ENCODE results near the gene GABARAPL2.
"Not testable (repeated sequence)": the region's sequence is repeated elsewhere in the genome, so short reads cannot be mapped to it uniquely, and the experiment has no call there.

The GABARAPL2 gene

GRCh38 chr16:75566040-75566757 is at the start of gene GABARAPL2:
GABARAPL2 (plus strand) TSS chr16:75566379; CDS start chr16:75566487, 108 bp downstream.
- peak; percentile 81 to 90 for DNase-seq (ENCODE audit: low read depth in 1 of 2, low spot score in 1 of 2)

DNA sequence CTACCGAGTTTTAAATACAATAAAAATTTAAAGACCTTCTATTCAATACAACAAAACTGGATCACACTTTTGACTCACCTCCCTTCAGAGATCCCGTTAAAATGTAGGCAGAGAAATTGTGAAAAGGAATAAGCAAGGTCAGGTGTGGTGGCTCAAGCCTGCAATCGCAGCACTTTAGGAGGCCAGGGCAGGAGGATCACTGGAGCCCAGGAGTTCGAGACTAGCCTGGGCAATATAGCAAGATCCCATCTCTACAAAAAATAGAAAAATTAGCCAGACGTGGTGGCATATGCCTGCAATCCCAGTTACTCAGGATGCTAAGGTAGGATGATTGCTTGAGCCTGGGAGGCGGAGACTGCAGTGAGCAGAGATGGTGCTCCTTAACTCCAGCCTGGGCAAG is 47.0 kb upstream of the GABARAPL2 start:
- no peak for DNase-seq (ENCODE audit: low read depth in 1 of 2, low spot score in 1 of 2)

- no peak for DNase-seq (ENCODE audit: low read depth in 1 of 2, low spot score in 1 of 2)
These were observed 40.0 kb upstream of the GABARAPL2 start for GRCh38 chr16:75526032-75526790.

DNA sequence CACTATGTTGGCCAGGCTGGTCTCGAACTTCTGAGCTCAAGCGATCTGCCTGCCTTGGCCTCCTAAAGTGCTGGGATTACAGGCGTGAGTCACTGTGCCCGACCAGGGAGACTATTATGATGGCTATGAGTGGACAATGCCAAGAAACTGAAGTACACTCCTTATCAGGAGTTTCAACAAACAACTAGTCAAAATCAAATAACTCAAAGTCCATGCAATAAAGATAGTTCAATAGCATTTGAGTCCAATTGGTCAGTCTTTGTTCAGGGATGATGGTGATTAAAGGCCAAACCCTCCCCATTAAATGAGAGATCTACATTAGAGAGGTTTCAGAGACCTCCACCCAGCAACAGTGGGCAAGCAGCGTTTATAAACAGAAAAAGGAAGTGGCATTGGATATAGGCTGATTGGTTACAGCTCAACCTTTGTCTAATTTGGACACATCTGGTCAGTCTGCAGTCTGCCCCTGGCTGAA is 38.3 kb upstream of the GABARAPL2 start:
- DNase-seq (ENCODE audit: low read depth in 1 of 2, low spot score in 1 of 2): no peak

GRCh38 chr16:75529056-75529905 is 36.9 kb upstream of the GABARAPL2 start:
- no peak for DNase-seq (ENCODE audit: low read depth in 1 of 2, low spot score in 1 of 2)

GRCh38 chr16:75529959-75530358 is 36.2 kb upstream of the GABARAPL2 start:
- DNase-seq (ENCODE audit: low read depth in 1 of 2, low spot score in 1 of 2): no peak

GRCh38 chr16:75532142-75532765 is 33.9 kb upstream of the GABARAPL2 start:
- no peak for DNase-seq (ENCODE audit: low read depth in 1 of 2, low spot score in 1 of 2)

GRCh38 chr16:75532791-75533190 is 33.4 kb upstream of the GABARAPL2 start:
- no peak for DNase-seq (ENCODE audit: low read depth in 1 of 2, low spot score in 1 of 2)

GRCh38 chr16:75534560-75535205 is 31.5 kb upstream of the GABARAPL2 start:
- DNase-seq (ENCODE audit: low read depth in 1 of 2, low spot score in 1 of 2): no peak

- no peak for DNase-seq (ENCODE audit: low read depth in 1 of 2, low spot score in 1 of 2)
These were observed 30.9 kb upstream of the GABARAPL2 start for GRCh38 chr16:75535211-75535843.

GRCh38 chr16:75535901-75536300 is 30.3 kb upstream of the GABARAPL2 start, which contains the start of gene CHST5:
CHST5 (minus strand) TSS chr16:75536108; CDS start chr16:75530384, 5,724 bp downstream.
- no peak for DNase-seq (ENCODE audit: low read depth in 1 of 2, low spot score in 1 of 2)

GRCh38 chr16:75537776-75538175 is 28.4 kb upstream of the GABARAPL2 start:
- no peak for DNase-seq (ENCODE audit: low read depth in 1 of 2, low spot score in 1 of 2)

GRCh38 chr16:75538882-75539565 is 27.2 kb upstream of the GABARAPL2 start:
- DNase-seq (ENCODE audit: low read depth in 1 of 2, low spot score in 1 of 2): not testable (repeated sequence)

DNA sequence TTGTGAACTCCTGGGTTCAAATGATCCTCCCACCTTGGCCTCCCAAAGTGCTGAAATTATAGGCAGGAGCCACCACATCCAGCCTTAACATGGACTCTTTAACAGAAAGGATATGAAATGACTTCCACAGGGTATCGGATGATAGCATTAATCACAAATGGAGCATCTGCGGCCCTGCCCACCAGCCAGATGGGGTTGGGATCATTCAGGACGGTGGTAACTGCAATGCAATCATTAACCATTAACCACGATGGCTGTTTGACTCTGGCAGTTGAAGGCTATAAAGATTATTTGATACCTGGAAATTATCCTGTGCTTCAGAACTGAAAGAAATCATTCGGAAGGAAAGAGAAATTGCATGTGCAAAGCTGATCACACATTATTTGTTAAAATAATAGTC is 24.9 kb upstream of the GABARAPL2 start:
- no peak for DNase-seq (ENCODE audit: low read depth in 1 of 2, low spot score in 1 of 2)

DNA sequence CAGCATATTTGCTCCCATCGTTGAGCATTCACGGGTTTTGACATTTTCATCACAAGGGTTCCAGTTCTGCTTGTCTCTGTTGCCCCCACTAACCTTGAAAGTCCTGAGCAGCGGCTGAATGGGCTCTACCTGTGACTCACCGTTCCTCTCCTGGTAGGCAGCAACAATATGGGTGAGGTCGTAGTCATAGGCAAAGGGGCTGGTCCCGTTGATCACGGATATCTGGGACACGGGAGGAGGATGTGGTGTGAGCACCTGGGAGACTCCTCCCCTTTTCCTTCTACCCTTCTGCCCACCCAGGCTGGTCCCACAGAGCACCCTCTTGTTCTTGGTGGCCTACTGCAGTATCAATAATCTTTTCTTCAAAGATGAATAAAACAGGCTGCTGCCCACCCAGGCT is 23.7 kb upstream of the GABARAPL2 start:
- DNase-seq (ENCODE audit: low read depth in 1 of 2, low spot score in 1 of 2): not testable (repeated sequence)

- DNase-seq (ENCODE audit: low read depth in 1 of 2, low spot score in 1 of 2): not testable (repeated sequence)
These were observed 20.3 kb upstream of the GABARAPL2 start for GRCh38 chr16:75545879-75546278.

- DNase-seq (ENCODE audit: low read depth in 1 of 2, low spot score in 1 of 2): no peak
These were observed 19.9 kb upstream of the GABARAPL2 start for GRCh38 chr16:75546293-75546692.

DNA sequence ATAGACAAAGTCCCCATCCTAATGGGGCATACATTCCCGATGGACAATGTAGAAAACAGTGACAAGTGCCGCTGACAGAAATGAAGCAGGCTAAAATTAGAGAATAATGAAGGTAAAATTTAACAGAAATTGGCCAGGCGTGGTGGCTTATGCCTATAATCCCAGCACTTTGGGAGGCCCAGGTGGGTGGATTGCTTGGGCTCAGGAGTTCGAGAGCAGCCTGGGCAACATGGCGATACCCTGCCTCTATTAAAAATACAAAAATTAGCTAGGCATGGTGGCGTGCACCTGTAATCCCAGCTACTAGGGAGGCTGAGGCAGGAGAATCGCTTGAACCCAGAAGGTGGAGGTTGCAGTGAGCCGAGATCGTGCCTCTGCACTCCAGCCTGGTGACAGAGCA is 17.7 kb upstream of the GABARAPL2 start:
- DNase-seq (ENCODE audit: low read depth in 1 of 2, low spot score in 1 of 2): not testable (repeated sequence)

DNA sequence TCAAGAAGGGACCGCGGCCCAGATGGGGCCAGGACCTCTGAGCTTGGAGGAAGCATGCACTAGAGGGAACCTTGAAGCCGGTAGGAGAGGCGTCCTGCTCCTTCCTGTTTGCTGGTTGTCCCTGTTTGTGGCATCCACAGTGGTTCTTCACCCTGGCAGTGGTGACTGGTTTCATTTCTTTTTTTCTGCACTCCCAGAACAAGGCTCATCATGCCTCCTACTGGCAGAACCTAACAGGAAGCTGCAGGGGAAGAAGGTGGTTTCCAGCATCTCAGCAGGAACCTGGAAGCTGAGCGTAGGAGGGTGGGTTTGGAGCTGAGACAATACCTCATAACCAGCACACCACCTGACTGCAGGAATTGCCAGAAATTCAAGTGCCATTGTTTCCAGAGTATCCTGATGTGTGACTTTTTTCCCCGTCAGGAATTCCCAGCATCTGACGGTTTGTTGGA is 15.9 kb upstream of the GABARAPL2 start:
- no peak for DNase-seq (ENCODE audit: low read depth in 1 of 2, low spot score in 1 of 2)

All from stimulated activated CD4-positive, alpha-beta T cell treated with anti-CD3 and anti-CD28 coated beads, Interleukin-15, amount 100 ng/mL, for 1 hour (primary cell).